Suprapubic skin (tissue), 3 donors: ENCODE results near the gene NTM.

Experiments used
- EP300 ChIP-seq: sonication (generic); formaldehyde crosslinking; IDR thresholded peaks from one replicate; pipeline ENCODE4 v1.6.1; 2017; ENCODE audit warnings: antibody characterized with exemption
- POLR2A ChIP-seq, 2 donors: fragments of 450-650 bp; IDR thresholded peaks; one replicate each; pipeline ENCODE4 v1.6.1; 2017; ENCODE audit warnings: antibody characterized with exemption in 2 of 2, mild to moderate bottlenecking in 2 of 2, moderate library complexity in 2 of 2
- TF ChIP-seq, protein P1 (sequence below), 2 donors: fragments of 200-600 bp in 1 of 2; fragments of 450-650 bp in 1 of 2; sonication (generic) in 1 of 2; IDR thresholded peaks; one replicate each; pipeline ENCODE4 v1.5.1; 2016 to 2019; ENCODE audit warnings: antibody characterized with exemption in 2 of 2, mild to moderate bottlenecking in 1 of 2, moderate library complexity in 1 of 2

DNA sequence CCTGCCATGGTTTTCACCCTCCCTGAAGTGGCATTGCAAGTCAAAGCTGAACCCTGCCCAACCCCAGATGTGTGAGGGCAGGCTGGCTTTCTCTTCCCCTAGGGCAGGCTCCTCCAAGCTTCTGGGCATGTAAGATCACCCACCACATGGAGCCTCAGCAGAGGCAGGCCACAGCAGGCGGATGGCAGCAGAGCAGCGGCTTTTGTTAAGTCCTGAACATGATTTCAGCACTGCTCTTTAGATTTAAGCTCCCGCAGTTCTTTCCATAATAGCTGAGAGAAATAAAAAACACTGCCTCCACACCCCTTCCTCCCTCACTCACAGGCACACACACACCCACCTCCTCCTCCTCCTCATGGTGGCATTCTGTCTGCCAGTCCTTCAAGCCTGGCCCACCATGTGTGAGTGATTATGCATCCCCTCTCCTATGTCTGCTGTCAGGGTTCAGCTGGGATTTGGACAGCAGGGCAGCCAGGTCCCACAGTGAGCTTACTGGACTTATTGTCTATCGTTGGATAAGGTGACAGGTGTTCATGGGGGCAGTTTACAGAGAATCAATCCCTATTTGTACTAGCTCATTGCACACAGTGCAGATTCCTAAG, 5.0 kb upstream of the NTM start:
- TF ChIP-seq, protein P1, sequence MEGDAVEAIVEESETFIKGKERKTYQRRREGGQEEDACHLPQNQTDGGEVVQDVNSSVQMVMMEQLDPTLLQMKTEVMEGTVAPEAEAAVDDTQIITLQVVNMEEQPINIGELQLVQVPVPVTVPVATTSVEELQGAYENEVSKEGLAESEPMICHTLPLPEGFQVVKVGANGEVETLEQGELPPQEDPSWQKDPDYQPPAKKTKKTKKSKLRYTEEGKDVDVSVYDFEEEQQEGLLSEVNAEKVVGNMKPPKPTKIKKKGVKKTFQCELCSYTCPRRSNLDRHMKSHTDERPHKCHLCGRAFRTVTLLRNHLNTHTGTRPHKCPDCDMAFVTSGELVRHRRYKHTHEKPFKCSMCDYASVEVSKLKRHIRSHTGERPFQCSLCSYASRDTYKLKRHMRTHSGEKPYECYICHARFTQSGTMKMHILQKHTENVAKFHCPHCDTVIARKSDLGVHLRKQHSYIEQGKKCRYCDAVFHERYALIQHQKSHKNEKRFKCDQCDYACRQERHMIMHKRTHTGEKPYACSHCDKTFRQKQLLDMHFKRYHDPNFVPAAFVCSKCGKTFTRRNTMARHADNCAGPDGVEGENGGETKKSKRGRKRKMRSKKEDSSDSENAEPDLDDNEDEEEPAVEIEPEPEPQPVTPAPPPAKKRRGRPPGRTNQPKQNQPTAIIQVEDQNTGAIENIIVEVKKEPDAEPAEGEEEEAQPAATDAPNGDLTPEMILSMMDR (IDR thresholded peaks at IDR 0.05): no peak
- TF ChIP-seq EP300 (no peak), POLR2A (IDR thresholded peaks at IDR 0.05) (no peak)
